ENCODE results near the gene RNASEH1.
"Not testable (repeated sequence)": the region's sequence is repeated elsewhere in the genome, so short reads cannot be mapped to it uniquely, and the experiment has no call there.

Gene RNASEH1

DNA sequence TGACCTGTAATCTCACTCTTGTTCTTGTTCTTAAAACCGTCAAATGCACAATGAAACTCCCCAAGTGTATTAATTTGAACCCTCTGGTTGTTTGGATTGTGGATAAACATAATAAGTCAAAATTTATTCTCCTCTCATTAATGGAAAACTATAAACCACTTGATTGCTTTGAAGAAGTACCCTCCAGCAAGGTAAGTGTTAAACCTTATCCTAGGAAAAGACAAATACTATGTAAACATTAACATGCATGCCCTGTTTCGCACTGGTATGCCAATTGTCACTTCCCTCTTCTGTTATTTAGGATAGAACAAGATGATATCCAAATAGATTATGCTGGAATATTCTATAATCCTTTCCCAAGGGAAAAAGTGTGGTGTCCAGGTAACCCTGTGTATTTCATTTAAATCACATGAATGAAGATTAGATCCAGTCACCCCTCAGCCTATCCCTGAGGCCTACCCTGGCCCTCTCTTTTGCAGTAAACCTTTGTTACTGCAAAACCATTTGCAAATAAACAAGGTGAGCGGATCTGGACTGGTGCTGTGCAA is 40.1 kb downstream of the RNASEH1 start:
- DNase-seq = no peak

DNA sequence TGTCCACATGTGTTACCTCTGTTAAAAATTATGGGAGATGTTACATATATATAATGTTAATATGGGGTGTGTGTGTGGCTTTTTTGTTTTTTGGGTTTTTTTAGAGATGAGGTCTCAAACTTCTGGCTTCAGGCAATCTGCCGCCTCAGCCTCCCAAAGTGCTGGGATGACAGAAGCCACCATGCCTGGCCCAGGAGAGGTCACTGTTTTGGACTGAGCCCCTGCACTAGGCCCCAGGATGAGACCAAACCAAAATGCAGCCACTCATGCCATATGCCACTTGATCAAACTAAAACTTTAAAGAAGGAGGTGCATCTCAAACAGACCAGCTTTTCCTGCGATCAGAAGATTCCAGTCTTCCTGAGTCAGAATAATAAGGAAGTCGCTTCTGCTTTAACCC is 41.3 kb downstream of the RNASEH1 start:
- no peak for DNase-seq

DNA sequence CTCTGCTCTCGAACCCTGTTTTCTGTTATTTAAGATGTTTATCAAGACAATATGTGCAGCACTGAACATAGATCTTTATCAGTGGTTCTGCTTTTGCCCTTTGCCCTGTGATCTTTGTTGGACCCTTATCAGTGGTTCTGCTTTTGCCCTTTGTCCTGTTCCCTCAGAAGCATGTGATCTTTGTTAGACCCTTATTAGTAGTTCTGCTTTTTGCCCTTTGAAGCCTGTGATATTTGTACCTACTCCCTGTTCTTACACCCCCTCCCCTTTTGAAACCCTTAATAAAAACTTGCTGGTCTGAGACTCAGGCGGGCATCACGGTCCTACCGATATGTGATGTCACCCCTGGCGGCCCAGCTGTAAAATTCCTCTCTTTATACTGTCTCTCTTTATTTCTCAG is 42.7 kb downstream of the RNASEH1 start:
- not testable (repeated sequence) for DNase-seq

DNA sequence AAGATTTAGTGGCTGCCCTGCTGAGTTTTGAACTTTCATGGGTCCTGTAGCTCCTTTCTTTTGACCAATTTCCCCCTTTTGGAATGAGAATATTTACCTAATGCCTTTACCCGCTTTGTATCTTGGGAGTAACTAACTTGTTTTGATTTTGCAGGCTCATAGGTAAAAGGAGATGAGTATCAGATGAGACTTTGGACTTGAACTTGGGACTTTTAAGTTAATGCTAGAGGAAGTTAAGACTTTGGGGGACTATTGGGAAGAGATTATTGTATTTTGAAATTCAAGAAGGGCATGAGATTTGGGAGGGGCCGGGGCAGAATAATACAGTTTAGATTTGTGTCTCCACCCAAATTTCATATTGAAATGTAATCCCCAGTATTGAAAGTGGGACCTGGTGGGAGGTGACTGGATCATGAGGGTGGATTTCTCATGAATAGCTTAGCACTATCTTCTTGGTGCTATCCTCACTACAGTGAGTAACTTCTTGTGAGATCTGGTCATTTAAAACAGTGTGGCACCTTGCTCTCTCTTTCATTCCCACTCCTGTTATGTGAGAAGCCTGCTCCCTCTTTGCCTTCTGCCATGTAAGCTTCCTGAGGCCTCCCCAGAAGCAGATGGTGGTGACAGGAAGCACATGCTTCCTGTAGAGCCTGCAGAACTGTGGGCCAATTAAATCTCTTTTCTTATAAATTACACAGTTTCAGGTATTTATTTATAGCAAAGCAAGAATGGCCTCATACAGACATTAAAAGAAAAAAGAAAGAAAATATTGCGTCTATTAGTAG is 44.9 kb downstream of the RNASEH1 start:
- no peak for DNase-seq

DNA sequence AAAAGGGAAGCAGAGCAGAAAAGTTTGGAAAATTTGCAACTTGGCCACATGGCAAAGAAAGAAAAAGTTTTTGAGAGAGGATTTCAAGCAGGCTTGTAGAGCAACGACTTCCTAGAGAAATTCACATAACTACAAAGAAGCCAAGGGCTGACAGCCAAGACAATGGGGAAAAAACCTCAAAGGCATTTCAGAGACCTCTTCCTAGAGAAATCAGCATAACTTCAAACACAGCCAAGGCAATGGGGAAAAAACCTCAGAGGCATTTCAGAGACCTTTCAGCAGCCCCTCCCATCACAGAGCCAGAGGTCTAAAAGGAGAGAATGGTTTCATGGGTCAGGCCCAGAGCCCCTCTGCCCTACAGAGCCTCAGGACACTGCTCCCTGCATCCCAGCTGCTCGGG is 46.0 kb downstream of the RNASEH1 start:
- no peak for DNase-seq

DNA sequence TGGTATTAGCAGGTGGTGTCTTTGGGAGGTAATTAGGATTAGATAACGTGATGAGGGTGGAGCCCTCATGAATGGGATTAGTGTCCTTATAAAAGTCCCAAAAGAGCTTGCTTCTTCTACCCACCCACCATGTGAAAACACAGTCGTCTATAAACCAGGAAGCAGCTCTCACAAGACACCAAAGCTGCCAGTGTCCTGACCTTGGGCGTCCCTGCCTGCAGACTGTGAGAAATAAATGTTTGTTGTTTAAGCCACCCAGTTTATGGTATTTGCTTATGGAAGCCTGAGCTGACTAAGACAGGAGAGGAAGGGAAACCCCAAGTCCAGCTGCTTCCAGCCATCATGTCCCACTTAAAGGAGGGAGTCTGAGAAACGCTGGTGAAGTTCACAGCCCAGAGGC is 52.4 kb downstream of the RNASEH1 start:
- no peak for DNase-seq

DNA sequence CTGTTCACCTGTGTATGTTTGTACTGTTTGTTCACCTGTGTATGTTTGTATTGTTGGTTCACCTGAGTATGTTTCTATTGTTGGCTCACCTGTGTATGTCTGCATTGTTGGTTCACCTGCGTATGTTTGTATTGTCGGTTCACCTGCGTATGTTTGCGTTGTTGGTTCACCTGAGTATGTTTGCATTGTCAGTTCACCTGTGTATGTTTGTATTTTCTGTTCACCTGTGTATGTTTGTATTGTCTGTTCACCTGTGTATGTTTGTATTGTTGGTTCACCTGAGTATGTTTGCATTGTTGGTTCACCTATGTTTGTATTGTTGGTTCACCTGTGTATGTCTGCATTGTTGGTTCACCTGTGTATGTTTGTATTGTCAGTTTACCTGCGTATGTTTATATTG is 53.4 kb downstream of the RNASEH1 start:
- DNase-seq = no peak

DNA sequence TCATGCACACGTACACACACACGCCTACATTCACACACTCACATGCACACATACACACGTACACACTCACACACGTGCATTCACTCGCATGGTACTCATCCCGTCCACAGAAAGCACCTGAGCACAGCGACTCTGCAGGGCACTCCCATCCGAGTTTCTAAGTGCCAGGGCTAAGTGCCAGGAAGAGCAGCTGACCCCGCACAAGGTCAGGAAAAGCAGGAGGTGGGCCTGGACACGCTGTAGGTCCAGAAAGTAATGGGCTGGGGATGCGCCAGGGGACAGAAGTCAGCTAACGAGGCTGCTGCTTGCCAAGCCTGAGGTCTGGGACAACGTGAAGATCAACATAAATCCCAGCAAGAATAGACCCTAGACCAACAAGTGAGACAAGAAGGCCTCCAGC is 54.6 kb downstream of the RNASEH1 start:
- no peak for DNase-seq

DNA sequence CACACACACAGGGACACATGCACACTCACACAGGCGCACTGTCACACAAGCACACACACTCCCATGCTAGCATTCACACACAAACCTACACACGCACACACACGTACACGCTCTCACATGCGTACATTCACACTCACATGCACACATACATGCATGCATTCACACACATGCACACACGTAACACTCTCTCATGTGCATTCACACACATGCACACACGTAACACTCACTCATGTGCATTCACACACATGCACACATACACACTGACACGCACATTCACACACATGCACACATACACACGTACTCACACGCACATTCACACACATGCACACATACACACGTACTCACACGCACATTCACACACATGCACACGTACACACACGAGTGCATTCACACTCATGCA is 55.1 kb downstream of the RNASEH1 start:
- no peak for DNase-seq

DNA sequence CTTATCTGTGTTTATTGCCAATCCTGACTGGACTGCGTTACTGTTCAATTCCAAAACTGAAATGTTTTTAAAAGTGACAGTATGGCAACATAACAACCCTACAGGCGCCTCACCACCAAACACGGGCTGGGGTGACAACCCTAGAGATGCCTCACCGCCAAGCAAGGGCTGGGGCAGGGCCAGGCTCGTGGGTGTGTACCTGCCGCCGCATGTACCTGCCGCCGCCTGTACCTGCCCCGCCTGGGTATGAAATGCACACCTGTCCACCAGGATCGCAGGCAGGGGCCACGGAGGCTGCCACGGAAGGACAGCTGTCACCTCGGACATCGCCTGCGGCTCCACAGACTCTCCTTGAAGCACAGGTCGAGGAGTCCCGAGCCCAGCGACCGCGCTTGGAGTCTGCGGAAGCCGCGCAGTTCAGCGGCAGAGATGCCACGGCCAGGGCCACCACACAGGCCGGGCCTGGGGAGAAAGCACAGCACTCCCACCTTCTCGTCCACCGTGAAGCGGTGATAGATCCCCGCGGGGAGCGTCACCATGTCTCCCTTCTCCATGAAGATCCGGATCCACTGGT is 57.7 kb downstream of the RNASEH1 start:
- no peak for DNase-seq

DNA sequence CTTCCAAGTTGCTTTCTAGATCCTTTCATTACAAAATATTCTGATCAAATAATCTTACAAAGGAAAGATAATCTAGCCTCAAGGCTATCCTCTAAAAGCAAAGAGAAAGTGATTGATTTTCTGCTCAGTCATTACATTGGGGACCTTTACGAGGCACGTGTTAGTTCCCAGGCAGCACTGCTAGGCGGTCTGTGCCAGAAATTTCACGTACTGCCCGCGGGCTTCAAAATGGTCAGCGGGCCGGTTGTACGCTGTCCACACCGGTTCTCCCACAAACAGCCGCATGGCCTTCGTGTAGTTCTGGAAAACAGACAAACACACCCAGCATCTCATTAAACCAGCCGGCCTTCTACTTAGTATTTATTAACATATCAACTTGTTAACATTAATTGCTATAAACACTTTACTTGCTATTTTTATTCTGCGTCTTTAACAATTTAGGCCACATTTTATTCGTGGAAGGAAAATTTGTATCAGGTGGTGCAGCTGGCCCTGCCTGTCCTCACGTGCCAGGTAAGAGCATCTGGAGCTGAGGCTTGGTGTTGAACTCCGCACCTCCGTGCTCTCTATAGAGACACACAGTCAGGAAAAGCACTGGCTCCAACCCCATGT is 59.2 kb downstream of the RNASEH1 start:
- no peak for DNase-seq

DNA sequence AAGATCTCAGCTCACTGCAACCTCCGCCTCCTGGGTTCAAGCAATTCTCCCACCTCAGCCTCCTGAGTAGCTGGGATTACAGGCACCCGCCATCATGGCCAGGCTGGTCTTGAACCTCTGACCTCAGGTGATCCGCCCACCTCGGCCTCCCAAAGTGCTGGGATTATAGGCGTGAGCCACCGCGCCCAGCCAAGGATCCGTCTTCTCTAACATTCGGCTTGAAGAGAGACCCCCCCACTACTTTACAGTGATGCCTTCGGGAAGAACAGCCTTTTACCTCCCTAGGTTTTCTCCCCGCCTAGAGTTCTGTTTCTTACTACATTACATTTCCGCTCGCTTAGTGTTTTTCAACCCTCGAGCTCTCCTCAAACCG is 61.4 kb downstream of the RNASEH1 start:
- not testable (repeated sequence) for DNase-seq
